ENCODE measurements around the gene TGFA.

The TGFA gene

GRCh38 chr2:70443726-70444125, 109.9 kb downstream of the TGFA start:
- no peak for DNase-seq (ENCODE audit: insufficient read length, low spot score)
- TF ChIP-seq CTCF (IDR thresholded peaks at IDR 0.05; ENCODE audit: insufficient read depth, missing control alignments) = no peak
- FAIRE-seq = no peak

DNA sequence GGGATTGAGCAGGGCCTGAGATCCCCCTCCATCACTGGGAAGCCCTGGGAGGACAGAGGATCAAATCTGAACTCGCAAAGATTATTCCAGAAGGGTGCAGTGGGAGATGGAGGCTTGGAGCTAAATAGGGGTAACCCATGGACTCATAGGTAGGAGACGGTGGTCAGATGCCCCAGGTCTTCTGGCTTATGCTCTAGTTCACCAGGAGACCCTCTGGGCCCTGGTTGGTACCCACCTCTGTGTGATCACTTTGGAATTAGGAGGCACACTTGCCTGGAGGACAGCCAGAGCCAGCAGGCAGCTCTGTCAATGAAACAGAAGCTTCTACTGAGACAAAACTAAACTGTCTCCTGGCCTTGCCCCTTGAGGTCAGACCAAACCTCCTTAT, 110.6 kb downstream of the TGFA start:
- no peak for DNase-seq (ENCODE audit: insufficient read length, low spot score)
- no peak for FAIRE-seq
- TF ChIP-seq CTCF (IDR thresholded peaks at IDR 0.05; ENCODE audit: insufficient read depth, missing control alignments) = no peak

- DNase-seq (ENCODE audit: insufficient read length, low spot score) (no peak), FAIRE-seq (no peak)
- TF ChIP-seq CTCF (IDR thresholded peaks at IDR 0.05; ENCODE audit: insufficient read depth, missing control alignments) = no peak
Measured at GRCh38 chr2:70442301-70443077, 111.1 kb downstream of the TGFA start.

GRCh38 chr2:70440621-70441020, 113.0 kb downstream of the TGFA start:
- no peak for DNase-seq (ENCODE audit: insufficient read length, low spot score)
- TF ChIP-seq CTCF (IDR thresholded peaks at IDR 0.05; ENCODE audit: insufficient read depth, missing control alignments) = no peak
- no peak for FAIRE-seq

DNA sequence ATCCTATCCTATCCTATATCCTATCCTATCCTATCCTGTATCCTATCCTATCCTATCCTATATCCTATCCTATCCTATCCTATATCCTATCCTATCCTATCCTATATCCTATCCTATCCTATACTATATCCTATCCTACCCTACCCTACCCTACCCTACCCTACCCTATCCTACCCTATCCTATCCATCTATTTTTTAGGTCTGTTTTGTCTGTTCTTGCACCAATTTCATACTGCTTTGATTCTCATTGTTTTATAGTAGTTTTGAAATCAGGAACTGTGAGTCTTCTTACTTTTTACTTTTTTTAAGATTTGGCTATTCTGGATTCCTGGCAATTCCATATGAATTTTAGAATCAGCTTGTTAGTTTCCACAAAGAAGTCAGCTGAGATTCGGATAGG, 118.5 kb downstream of the TGFA start:
- DNase-seq (ENCODE audit: insufficient read length, low spot score) (no peak), FAIRE-seq (no peak)
- TF ChIP-seq CTCF (IDR thresholded peaks at IDR 0.05; ENCODE audit: insufficient read depth, missing control alignments) = no peak

- DNase-seq (ENCODE audit: insufficient read length, low spot score) (no peak), FAIRE-seq (no peak)
- no peak for TF ChIP-seq CTCF (IDR thresholded peaks at IDR 0.05; ENCODE audit: insufficient read depth, missing control alignments)
Measured at GRCh38 chr2:70433315-70433714, 120.3 kb downstream of the TGFA start.

DNA sequence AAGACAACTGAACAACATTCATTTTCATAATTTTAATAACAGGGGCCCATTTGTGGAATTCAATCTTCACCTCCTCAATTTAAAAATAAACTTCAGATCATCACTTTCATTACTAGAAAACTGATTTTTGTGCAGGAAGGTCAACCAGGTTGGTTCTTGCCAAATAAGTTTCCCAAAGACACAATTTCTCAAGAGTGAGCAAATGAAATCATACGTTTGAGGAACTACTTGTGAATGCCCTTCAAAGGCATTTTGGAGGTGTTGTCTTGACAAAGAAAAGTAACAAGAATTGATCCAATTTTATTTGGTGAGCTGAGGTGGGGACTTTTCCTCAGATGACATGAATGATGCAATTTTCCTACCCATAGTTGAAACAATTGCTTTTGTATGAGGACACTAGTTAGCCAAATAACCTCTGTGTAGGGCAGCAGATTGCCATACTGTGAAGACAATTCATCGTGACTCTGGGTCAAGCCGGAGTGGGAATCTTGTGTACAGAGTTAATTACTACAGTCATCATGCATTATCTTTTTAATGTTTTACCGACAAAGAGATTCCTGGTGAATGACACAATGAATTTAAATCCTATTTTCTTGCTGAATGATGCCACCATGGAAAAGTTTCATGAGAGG, 121.8 kb downstream of the TGFA start:
- no peak for TF ChIP-seq CTCF (IDR thresholded peaks at IDR 0.05; ENCODE audit: insufficient read depth, missing control alignments)
- FAIRE-seq (no peak), DNase-seq (ENCODE audit: insufficient read length, low spot score) (no peak)

Data from D721Med (cell line).